ENCODE data around the gene IL15. TPM values are rescaled to one million over a fixed set of nuclear protein-coding genes. Genes with fewer than 3 reads are reported as not detected.

Gene IL15
- total and polyA plus RNA-seq, 2 of the 4 experiments (the other 2 are of a cell fraction), result 5.0 to 5.2 TPM

DNA sequence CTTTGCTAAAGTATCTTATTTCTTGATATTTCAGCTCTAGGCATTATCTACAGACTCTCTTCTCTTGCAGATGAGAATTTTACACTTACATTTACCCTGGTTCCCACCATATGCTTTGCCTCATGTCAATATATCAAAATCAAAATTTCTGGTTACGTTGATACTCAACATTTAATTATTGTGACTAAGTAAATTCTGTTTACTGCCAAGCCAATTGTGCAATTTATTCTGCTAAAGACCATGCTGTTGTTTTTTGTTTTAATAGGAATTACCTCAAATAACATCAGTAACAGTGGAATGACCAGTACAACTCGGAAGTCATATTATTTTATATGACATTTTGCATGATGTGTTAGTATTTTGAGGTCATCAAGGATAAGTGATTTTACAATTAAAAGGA, 125.5 kb downstream of the IL15 start:
- ATAC-seq (ENCODE audit: low read depth), result no peak
- dilution Hi-C loops (cut with HindIII; ENCODE audit: low sequenced_read_pairs, unreplicated experiment), result no loop called here

More for the DNA sequence above, 125.5 kb downstream of the IL15 start:
- DNase-seq, result no peak
- H3K9ac ChIP-seq (ENCODE audit: low read depth, low read length), result no peak overlapping the region
- no peak overlapping the region for H3K23ac ChIP-seq (ENCODE audit: low read depth, low read length)
- no peak overlapping the region for H2BK120ac ChIP-seq (ENCODE audit: low read depth, low read length)
- no peaks in the 10 kb centered on the region for H4K20me1 ChIP-seq (ENCODE audit: insufficient read depth, low read length)
- no peak overlapping the region for H2AK9ac ChIP-seq (replicated peaks; ENCODE audit: low read depth, low read length, poor library complexity)
- no peak overlapping the region for H3K4ac ChIP-seq (ENCODE audit: low read depth, low read length)
- no peak overlapping the region for H2BK20ac ChIP-seq (ENCODE audit: low read depth, low read length)
- ChIA-PET CTCF (no interaction called here), POLR2A (ENCODE audit: unreplicated experiment) (no interaction called here)
- intact Hi-C loops (cut with micrococcal nuclease), result no loop called here
- H3K18ac ChIP-seq (ENCODE audit: low read depth, low read length), result no peak overlapping the region
- H3K79me1 ChIP-seq (ENCODE audit: low read depth in 1 of 2, low read length in 2 of 2), result no peaks in the 10 kb centered on the region
- in situ Hi-C loops (cut with MboI; ENCODE audit: low sequenced_read_pairs), result no loop called here
- no peak overlapping the region for H3K4me2 ChIP-seq (ENCODE audit: low read depth, low read length)
- no TSS peak for BruUV-seq (replicated peaks)
- no peak overlapping the region for H3K4me3 ChIP-seq (ENCODE audit: insufficient read depth, low read depth, low read length)
- no CpG with 5 or more reads among the region's 2 CpGs for WGBS, 2 experiments (ENCODE audit: extremely low coverage in 2 of 2, insufficient read length in 1 of 2)
- no peak overlapping the region for H4K91ac ChIP-seq (ENCODE audit: insufficient read depth, low read depth, low read length)
- H3K9me3 ChIP-seq (ENCODE audit: control insufficient read depth, insufficient read depth, low read length), result no peaks in the 10 kb centered on the region
- H4K8ac ChIP-seq (ENCODE audit: low read depth in 2 of 2, low read length in 2 of 2), result no peak overlapping the region
- H3K4me1 ChIP-seq (ENCODE audit: control insufficient read depth, insufficient read depth, low read length), result no peaks in the 10 kb centered on the region
- no peak overlapping the region for H4K5ac ChIP-seq (ENCODE audit: low read depth, low read length)
- no peak overlapping the region for H3K14ac ChIP-seq (replicated peaks; ENCODE audit: low read depth, low read length)
- no peak overlapping the region for H2BK5ac ChIP-seq (ENCODE audit: low read depth, low read length, poor library complexity, severe bottlenecking)
- H2BK15ac ChIP-seq (ENCODE audit: low read depth, low read length), result no peak overlapping the region
- H2AK5ac ChIP-seq (ENCODE audit: low read depth, low read length), result no peak overlapping the region
- H3K27me3 ChIP-seq (ENCODE audit: control insufficient read depth, insufficient read depth, low read length), result no peaks in the 10 kb centered on the region
- no peaks in the 10 kb centered on the region for H3K9me1 ChIP-seq (ENCODE audit: insufficient read depth, low read length)
- no peak overlapping the region for H2AFZ ChIP-seq (replicated peaks; ENCODE audit: low read length, poor library complexity)
- no peaks in the 10 kb centered on the region for H3K36me3 ChIP-seq (ENCODE audit: control insufficient read depth, insufficient read depth, low read length)
- TF ChIP-seq CHD1 (IDR thresholded peaks at IDR 0.05; ENCODE audit: low read depth, low read length) (no peak), RAD21 (IDR thresholded peaks at IDR 0.05; ENCODE audit: low read length) (no peak), NFE2L2 (IDR thresholded peaks at IDR 0.05; ENCODE audit: low read depth, low read length) (no peak), RCOR1 (IDR thresholded peaks at IDR 0.05; ENCODE audit: insufficient replicate concordance, low read length) (no peak), SMC3 (IDR thresholded peaks at IDR 0.05; ENCODE audit: low read depth, low read length) (no peak), CEBPB (IDR thresholded peaks at IDR 0.05; ENCODE audit: low read depth, low read length) (no peak), MXI1 (IDR thresholded peaks at IDR 0.05; ENCODE audit: borderline replicate concordance, low read depth, low read length) (no peak), BHLHE40 (IDR thresholded peaks at IDR 0.05; ENCODE audit: low read depth, low read length) (no peak), MAFK (IDR thresholded peaks at IDR 0.05; ENCODE audit: low read depth, low read length) (no peak)
- TF ChIP-seq, protein P1, sequence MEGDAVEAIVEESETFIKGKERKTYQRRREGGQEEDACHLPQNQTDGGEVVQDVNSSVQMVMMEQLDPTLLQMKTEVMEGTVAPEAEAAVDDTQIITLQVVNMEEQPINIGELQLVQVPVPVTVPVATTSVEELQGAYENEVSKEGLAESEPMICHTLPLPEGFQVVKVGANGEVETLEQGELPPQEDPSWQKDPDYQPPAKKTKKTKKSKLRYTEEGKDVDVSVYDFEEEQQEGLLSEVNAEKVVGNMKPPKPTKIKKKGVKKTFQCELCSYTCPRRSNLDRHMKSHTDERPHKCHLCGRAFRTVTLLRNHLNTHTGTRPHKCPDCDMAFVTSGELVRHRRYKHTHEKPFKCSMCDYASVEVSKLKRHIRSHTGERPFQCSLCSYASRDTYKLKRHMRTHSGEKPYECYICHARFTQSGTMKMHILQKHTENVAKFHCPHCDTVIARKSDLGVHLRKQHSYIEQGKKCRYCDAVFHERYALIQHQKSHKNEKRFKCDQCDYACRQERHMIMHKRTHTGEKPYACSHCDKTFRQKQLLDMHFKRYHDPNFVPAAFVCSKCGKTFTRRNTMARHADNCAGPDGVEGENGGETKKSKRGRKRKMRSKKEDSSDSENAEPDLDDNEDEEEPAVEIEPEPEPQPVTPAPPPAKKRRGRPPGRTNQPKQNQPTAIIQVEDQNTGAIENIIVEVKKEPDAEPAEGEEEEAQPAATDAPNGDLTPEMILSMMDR (conservative IDR thresholded peaks at IDR 0.05; ENCODE audit: low read depth, low read length), result no peak
- no peak overlapping the region for H3K27ac ChIP-seq (ENCODE audit: insufficient read depth, low read length)
- no peak overlapping the region for H3K56ac ChIP-seq (ENCODE audit: extremely low read depth, insufficient read depth, low read length)

All from IMR-90 (cell line).